Skeletal muscle tissue (tissue), 4 donors: ENCODE results near the gene AUNIP. TPM values are rescaled to one million over a fixed set of nuclear protein-coding genes. Genes with fewer than 3 reads are reported as not detected.
"Not testable (repeated sequence)": the region's sequence is repeated elsewhere in the genome, so short reads cannot be mapped to it uniquely, and the experiment has no call there.

Experiments used
- H3K27ac ChIP-seq: one replicate; pipeline ENCODE4 v1.7.0; 2013; ENCODE audit warnings: mild to moderate bottlenecking, low read depth, low read length, inconsistent platforms
- H3K27me3 ChIP-seq, 3 donors: one replicate each; pipeline ENCODE4 v1.7.0; 2013; ENCODE audit warnings: low read length in 3 of 3; ENCODE audit not compliant: control insufficient read depth in 3 of 3, insufficient read depth in 3 of 3
- H3K36me3 ChIP-seq, 3 donors: one replicate each; pipeline ENCODE4 v1.7.0; 2013; ENCODE audit warnings: low read length in 3 of 3; ENCODE audit not compliant: control insufficient read depth in 3 of 3, insufficient read depth in 3 of 3
- H3K4me1 ChIP-seq, 3 donors: one replicate each; pipeline ENCODE4 v1.7.0; 2013; ENCODE audit warnings: low read length in 3 of 3, mild to moderate bottlenecking in 3 of 3; ENCODE audit not compliant: control insufficient read depth in 3 of 3, insufficient read depth in 3 of 3
- H3K4me3 ChIP-seq, 3 donors: one replicate each; pipeline ENCODE4 v1.7.0; 2013; ENCODE audit warnings: low read length in 3 of 3
- H3K9ac ChIP-seq, 3 donors: one replicate each; pipeline ENCODE4 v1.7.0; 2013; ENCODE audit warnings: low read length in 3 of 3, mild to moderate bottlenecking in 3 of 3, moderate library complexity in 2 of 3, low read depth in 1 of 3
- H3K9me3 ChIP-seq, 3 donors: one replicate each; pipeline ENCODE4 v1.7.0; 2013; ENCODE audit warnings: low read length in 3 of 3; ENCODE audit not compliant: control insufficient read depth in 3 of 3
- total RNA-seq: library from RNA; depleted of rRNA; stranded (reverse); fragments of >200 nt; gene quantifications from one replicate; pipeline ENCODE4 v1.2.3, GENCODE V29; 2014
- donor health status: Osteomylitis.

The AUNIP gene
- total RNA-seq, 1 donor from 2014 or later, result 1.6 TPM

- Histone ChIP-seq H3K4me3 (no peak overlapping the region), H3K27me3 (no peaks in the 10 kb centered on the region), H3K9ac (no peak overlapping the region), H3K4me1 (no peaks in the 10 kb centered on the region), H3K27ac (no peak overlapping the region), H3K36me3 (no peaks in the 10 kb centered on the region), H3K9me3 (no peaks in the 10 kb centered on the region)
Observed at GRCh38 chr1:25848531-25848930, 10.7 kb downstream of the AUNIP start.

- Histone ChIP-seq H3K9ac (no peak overlapping the region), H3K27ac (no peak overlapping the region), H3K4me1 (no peaks in the 10 kb centered on the region), H3K9me3 (no peaks in the 10 kb centered on the region), H3K27me3 (no peaks in the 10 kb centered on the region), H3K4me3 (no peak overlapping the region), H3K36me3 (no peaks in the 10 kb centered on the region)
Observed at GRCh38 chr1:25847929-25848328, 11.3 kb downstream of the AUNIP start.

- no peaks in the 10 kb centered on the region for H3K27me3 ChIP-seq
Observed at GRCh38 chr1:25845664-25846063, 13.6 kb downstream of the AUNIP start.

GRCh38 chr1:25844536-25845337, 14.5 kb downstream of the AUNIP start:
- Histone ChIP-seq H3K4me1 (peaks cover 0 to 6% (median 0%) of the 10 kb centered on the region in 3 donors), H3K9ac (no peak overlapping the region), H3K9me3 (no peaks in the 10 kb centered on the region), H3K36me3 (no peaks in the 10 kb centered on the region), H3K27ac (no peak overlapping the region), H3K4me3 (no peak overlapping the region), H3K27me3 (no peaks in the 10 kb centered on the region)

More at GRCh38 chr1:25845664-25846063, 13.6 kb downstream of the AUNIP start:
- Histone ChIP-seq H3K9me3 (no peaks in the 10 kb centered on the region), H3K36me3 (no peaks in the 10 kb centered on the region), H3K27ac (no peak overlapping the region), H3K4me3 (no peak overlapping the region), H3K4me1 (peaks cover 0 to 6% (median 0%) of the 10 kb centered on the region in 3 donors), H3K9ac (no peak overlapping the region)

GRCh38 chr1:25843483-25843882, 15.8 kb downstream of the AUNIP start:
- no peaks in the 10 kb centered on the region for H3K27me3 ChIP-seq
- no peak overlapping the region for H3K4me3 ChIP-seq
- H3K36me3 ChIP-seq, result no peaks in the 10 kb centered on the region
- H3K9ac ChIP-seq, result no peak overlapping the region
- peaks cover 0 to 6% (median 0%) of the 10 kb centered on the region in 3 donors for H3K4me1 ChIP-seq
- no peak overlapping the region for H3K27ac ChIP-seq
- no peaks in the 10 kb centered on the region for H3K9me3 ChIP-seq

GRCh38 chr1:25839808-25840207, 19.4 kb downstream of the AUNIP start:
- H3K4me3 ChIP-seq, H3K27ac ChIP-seq, H3K9ac ChIP-seq, H3K9me3 ChIP-seq, H3K36me3 ChIP-seq, H3K27me3 ChIP-seq, H3K4me1 ChIP-seq: not testable (repeated sequence)

- H3K4me1 ChIP-seq, result peaks cover 0 to 2% (median 0%) of the 10 kb centered on the region in 3 donors
- H3K27me3 ChIP-seq, result no peaks in the 10 kb centered on the region
- no peak overlapping the region for H3K9ac ChIP-seq
- H3K27ac ChIP-seq, result no peak overlapping the region
- H3K9me3 ChIP-seq, result no peaks in the 10 kb centered on the region
- peaks cover 11 to 24% (median 20%) of the 10 kb centered on the region in 3 donors for H3K36me3 ChIP-seq
- H3K4me3 ChIP-seq, result no peak overlapping the region
Observed at GRCh38 chr1:25837262-25837875, 21.9 kb downstream of the AUNIP start.

GRCh38 chr1:25836695-25837094, 22.6 kb downstream of the AUNIP start:
- Histone ChIP-seq H3K27me3 (no peaks in the 10 kb centered on the region), H3K27ac (no peak overlapping the region), H3K4me1 (no peaks in the 10 kb centered on the region), H3K9me3 (no peaks in the 10 kb centered on the region), H3K9ac (no peak overlapping the region), H3K36me3 (peaks cover 17 to 31% (median 26%) of the 10 kb centered on the region in 3 donors), H3K4me3 (no peak overlapping the region)

- H3K9me3 ChIP-seq, result no peaks in the 10 kb centered on the region
- peaks cover 34 to 49% (median 44%) of the 10 kb centered on the region in 3 donors for H3K36me3 ChIP-seq
- no peak overlapping the region for H3K4me3 ChIP-seq
- no peaks in the 10 kb centered on the region for H3K4me1 ChIP-seq
- H3K27ac ChIP-seq, result no peak overlapping the region
- H3K27me3 ChIP-seq, result no peaks in the 10 kb centered on the region
- H3K9ac ChIP-seq, result no peak overlapping the region
Observed at GRCh38 chr1:25834894-25835293, 24.4 kb downstream of the AUNIP start.

- H3K27me3 ChIP-seq, result no peaks in the 10 kb centered on the region
- peaks cover 52 to 63% (median 61%) of the 10 kb centered on the region in 3 donors for H3K36me3 ChIP-seq
- H3K4me3 ChIP-seq, result no peak overlapping the region
- H3K27ac ChIP-seq, result no peak overlapping the region
- no peaks in the 10 kb centered on the region for H3K9me3 ChIP-seq
- no peak overlapping the region for H3K9ac ChIP-seq
- no peaks in the 10 kb centered on the region for H3K4me1 ChIP-seq
Observed at GRCh38 chr1:25833158-25833557, 26.1 kb downstream of the AUNIP start.
